ENCODE data around the gene RANBP1. TPM values are rescaled to one million over a fixed set of nuclear protein-coding genes. Genes with fewer than 3 reads are reported as not detected.

The RANBP1 gene
- total RNA-seq, 4 donors from 2014 or later: 116 to 180 (median 140) TPM

- Histone ChIP-seq H3K27ac (replicated peaks in 1 of 4) (no peak overlapping the region), H3K9me3 (no peaks in the 10 kb centered on the region), H3K4me1 (peaks cover 30 to 47% (median 37%) of the 10 kb centered on the region in 4 donors), H3K27me3 (no peaks in the 10 kb centered on the region), H3K36me3 (peaks cover 28 to 73% (median 70%) of the 10 kb centered on the region in 4 donors), H3K4me3 (no peak overlapping the region)
- TF ChIP-seq POLR2AphosphoS5 (IDR thresholded peaks at IDR 0.05): no peak
- TF ChIP-seq EP300 (IDR thresholded peaks at IDR 0.05): no peak
- TF ChIP-seq, protein P1, sequence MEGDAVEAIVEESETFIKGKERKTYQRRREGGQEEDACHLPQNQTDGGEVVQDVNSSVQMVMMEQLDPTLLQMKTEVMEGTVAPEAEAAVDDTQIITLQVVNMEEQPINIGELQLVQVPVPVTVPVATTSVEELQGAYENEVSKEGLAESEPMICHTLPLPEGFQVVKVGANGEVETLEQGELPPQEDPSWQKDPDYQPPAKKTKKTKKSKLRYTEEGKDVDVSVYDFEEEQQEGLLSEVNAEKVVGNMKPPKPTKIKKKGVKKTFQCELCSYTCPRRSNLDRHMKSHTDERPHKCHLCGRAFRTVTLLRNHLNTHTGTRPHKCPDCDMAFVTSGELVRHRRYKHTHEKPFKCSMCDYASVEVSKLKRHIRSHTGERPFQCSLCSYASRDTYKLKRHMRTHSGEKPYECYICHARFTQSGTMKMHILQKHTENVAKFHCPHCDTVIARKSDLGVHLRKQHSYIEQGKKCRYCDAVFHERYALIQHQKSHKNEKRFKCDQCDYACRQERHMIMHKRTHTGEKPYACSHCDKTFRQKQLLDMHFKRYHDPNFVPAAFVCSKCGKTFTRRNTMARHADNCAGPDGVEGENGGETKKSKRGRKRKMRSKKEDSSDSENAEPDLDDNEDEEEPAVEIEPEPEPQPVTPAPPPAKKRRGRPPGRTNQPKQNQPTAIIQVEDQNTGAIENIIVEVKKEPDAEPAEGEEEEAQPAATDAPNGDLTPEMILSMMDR (IDR thresholded peaks at IDR 0.05): no peak
- TF ChIP-seq POLR2A (IDR thresholded peaks at IDR 0.05; ENCODE audit: low read depth): no peak
- 82% methylated on average over 27 of the region's 36 CpGs for WGBS
- DNase-seq (ENCODE audit: extremely low spot score): no peak
- intact Hi-C loops (cut with DNase I): no loop called here
Observed at GRCh38 chr22:20114506-20115475, 1.1 kb upstream of the RANBP1 start.

DNA sequence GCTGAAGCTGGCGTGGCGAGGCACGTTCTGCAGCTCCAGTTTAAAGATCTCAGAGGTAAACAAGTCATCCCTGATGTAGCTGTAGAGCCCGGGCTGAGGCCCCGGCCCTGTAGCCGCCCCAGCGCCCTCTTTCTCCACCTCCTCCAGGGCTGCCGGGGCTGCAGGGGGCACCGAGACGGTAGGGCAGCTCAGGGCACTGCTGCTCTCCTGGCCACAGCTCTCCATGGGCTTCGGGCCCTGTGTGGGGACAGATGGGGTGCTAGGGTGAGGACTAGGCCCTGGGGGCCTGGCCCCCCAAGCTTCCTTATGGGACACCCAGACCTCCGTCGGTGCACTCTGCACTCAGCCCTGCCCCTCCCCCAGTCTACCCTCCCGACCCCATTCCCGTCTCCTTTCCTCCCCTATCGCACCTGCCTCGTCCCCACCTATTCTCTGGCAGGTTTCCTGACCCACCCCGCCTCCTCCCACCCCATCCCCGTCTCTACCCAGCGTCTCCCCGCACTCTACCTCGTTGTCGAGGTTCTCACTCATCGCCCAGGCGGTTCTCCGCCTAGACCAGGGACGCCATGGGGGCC lies 559 bp downstream of the RANBP1 start:
- WGBS: 8% methylated on average over 20 of the region's 27 CpGs
- no peaks in the 10 kb centered on the region for H3K27me3 ChIP-seq
- peak overlapping the region; percentile 80 to 91 (median 86) for H3K4me3 ChIP-seq
- H3K4me1 ChIP-seq: peaks cover 35 to 64% (median 51%) of the 10 kb centered on the region in 4 donors
- peaks cover 32 to 73% (median 69%) of the 10 kb centered on the region in 4 donors for H3K36me3 ChIP-seq
- no peak for TF ChIP-seq EP300 (IDR thresholded peaks at IDR 0.05)
- TF ChIP-seq, protein P1 (IDR thresholded peaks at IDR 0.05): no peak
- TF ChIP-seq POLR2AphosphoS5 (IDR thresholded peaks at IDR 0.05): no peak
- TF ChIP-seq POLR2A (IDR thresholded peaks at IDR 0.05; ENCODE audit: low read depth): no peak
- intact Hi-C loops (cut with DNase I): no loop called here
- peak overlapping the region; percentile 85 to 91 (median 88) for H3K27ac ChIP-seq (replicated peaks in 1 of 4)
- H3K9me3 ChIP-seq: no peaks in the 10 kb centered on the region
- DNase-seq (ENCODE audit: extremely low spot score): no peak

- H3K9me3 ChIP-seq: no peaks in the 10 kb centered on the region
- intact Hi-C loops (cut with DNase I): no loop called here
- H3K4me1 ChIP-seq: peaks cover 32 to 70% (median 54%) of the 10 kb centered on the region in 4 donors
- H3K27ac ChIP-seq (replicated peaks in 1 of 4): peak within 1 kb of the TSS; percentile 85 to 91 (median 88)
- H3K36me3 ChIP-seq: peaks cover 28 to 73% (median 66%) of the 10 kb centered on the region in 4 donors
- TF ChIP-seq, protein P1 (IDR thresholded peaks at IDR 0.05): peak in 2 of 3 experiments; percentile 7 to 26
- no peak for TF ChIP-seq EP300 (IDR thresholded peaks at IDR 0.05)
- TF ChIP-seq POLR2A (IDR thresholded peaks at IDR 0.05; ENCODE audit: low read depth): peak; percentile 30
- peak; percentile 84 to 95 for TF ChIP-seq POLR2AphosphoS5 (IDR thresholded peaks at IDR 0.05)
- DNase-seq (ENCODE audit: extremely low spot score): peak; percentile 100
- 0% methylated on average over 6 of the region's 88 CpGs for WGBS
- H3K4me3 ChIP-seq: peak within 1 kb of the TSS; percentile 80 to 91 (median 86)
- no peaks in the 10 kb centered on the region for H3K27me3 ChIP-seq
Observed at GRCh38 chr22:20116951-20117632, 1.2 kb downstream of the RANBP1 start, which contains the start of gene TRMT2A. TSS of gene TRMT2A (minus strand) at chr22:20117226. CDS start at chr22:20116906, 320 bp downstream.

DNA sequence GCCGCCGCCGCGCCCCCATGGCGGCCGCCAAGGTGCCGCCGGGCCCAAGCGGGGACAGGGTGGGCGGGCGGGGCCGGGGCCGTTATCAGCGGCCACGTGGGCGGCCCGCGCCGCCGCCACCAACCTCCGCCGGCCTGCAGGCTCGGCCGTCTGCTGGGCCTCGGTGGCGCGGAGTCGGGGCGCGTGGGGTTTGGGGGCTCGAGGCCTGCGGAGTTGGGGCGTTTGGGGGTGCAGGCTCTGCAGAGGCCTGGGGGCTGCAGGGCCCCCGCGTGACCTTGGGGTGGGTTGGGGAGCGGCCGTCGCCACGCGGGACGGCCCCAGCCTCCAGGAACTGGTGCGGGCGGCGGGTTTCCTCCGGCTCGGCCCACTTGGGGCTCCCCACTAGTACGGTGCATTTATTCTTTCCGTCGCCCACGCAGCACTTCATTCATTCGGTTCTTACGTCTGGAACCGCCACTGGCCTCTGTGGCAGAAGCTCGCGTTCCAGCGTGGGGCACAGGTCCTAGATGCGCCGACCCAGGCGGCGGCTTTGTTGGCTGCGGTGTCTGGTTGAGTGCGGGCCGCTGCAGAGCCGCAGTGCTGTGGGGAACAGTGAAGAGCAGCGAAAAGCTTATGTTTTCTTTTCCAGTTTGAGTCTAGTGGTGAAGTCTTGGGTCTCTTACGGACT lies 1.9 kb downstream of the RANBP1 start:
- intact Hi-C loops (cut with DNase I): no loop called here
- 1% methylated on average over 28 of the region's 66 CpGs for WGBS
- no peak for DNase-seq (ENCODE audit: extremely low spot score)
- peak overlapping the region; percentile 80 to 91 (median 86) for H3K4me3 ChIP-seq
- TF ChIP-seq EP300 (IDR thresholded peaks at IDR 0.05): no peak
- H3K4me1 ChIP-seq: peaks cover 29 to 75% (median 56%) of the 10 kb centered on the region in 4 donors
- no peaks in the 10 kb centered on the region for H3K9me3 ChIP-seq
- peaks cover 31 to 73% (median 64%) of the 10 kb centered on the region in 4 donors for H3K36me3 ChIP-seq
- H3K27me3 ChIP-seq: no peaks in the 10 kb centered on the region
- peak overlapping the region; percentile 85 to 91 (median 88) for H3K27ac ChIP-seq (replicated peaks in 1 of 4)
